GM11168 (cell line): ENCODE measurements around the gene TRIM2.

Source experiments
- in situ Hi-C: fragments of 300-500 bp; cut with MboI; formaldehyde crosslinking; loops from one replicate; pipeline ENCODE4 v1.12.0; 2022; ENCODE audit warnings: low sequenced_read_pairs; ENCODE audit not compliant: unreplicated experiment

Gene TRIM2

GRCh38 chr4:153244969-153245368, 40.7 kb downstream of the TRIM2 start:
- in situ Hi-C loops: no loop called here

DNA sequence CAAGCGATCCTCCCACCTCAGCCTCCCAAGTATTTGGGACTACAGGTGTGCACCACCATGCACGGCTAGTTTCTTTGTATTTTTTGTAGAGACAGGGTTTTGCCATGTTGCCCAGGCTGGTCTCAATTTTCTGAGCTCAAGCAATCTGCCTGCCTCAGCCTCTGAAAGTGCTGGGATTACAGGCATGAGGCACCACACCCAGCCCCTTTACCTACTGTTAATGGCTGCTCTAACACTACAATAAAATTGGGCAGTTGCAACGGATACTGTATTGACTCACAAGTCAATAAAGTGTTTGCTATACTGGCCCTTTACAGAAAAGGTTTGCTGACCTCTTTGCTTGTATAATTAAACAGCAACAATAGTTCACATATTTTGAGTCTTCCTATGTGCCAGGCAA, 41.5 kb downstream of the TRIM2 start:
- in situ Hi-C loops: no loop called here

GRCh38 chr4:153246446-153247115, 42.3 kb downstream of the TRIM2 start:
- in situ Hi-C loops: no loop called here

DNA sequence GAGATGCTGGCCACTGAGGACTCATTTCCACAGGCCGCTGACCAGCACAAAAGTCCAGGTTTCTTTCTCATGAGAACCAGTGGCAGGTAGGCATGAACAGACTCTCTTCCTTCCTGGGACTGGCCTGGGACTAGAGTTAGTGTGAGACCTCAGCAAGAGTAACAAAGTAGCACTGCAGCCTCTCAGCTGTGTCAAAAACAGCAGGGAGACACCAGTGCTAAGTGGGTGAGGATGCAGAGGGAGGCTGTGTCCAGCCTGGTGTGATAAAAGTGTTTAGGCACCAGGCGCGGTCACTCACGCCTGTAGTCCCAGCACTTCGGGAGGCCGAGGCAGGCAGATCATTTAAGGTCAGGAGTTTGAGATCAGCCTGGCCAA, 42.9 kb downstream of the TRIM2 start:
- in situ Hi-C loops: no loop called here

GRCh38 chr4:153248641-153249198, 44.5 kb downstream of the TRIM2 start:
- in situ Hi-C loops: no loop called here

DNA sequence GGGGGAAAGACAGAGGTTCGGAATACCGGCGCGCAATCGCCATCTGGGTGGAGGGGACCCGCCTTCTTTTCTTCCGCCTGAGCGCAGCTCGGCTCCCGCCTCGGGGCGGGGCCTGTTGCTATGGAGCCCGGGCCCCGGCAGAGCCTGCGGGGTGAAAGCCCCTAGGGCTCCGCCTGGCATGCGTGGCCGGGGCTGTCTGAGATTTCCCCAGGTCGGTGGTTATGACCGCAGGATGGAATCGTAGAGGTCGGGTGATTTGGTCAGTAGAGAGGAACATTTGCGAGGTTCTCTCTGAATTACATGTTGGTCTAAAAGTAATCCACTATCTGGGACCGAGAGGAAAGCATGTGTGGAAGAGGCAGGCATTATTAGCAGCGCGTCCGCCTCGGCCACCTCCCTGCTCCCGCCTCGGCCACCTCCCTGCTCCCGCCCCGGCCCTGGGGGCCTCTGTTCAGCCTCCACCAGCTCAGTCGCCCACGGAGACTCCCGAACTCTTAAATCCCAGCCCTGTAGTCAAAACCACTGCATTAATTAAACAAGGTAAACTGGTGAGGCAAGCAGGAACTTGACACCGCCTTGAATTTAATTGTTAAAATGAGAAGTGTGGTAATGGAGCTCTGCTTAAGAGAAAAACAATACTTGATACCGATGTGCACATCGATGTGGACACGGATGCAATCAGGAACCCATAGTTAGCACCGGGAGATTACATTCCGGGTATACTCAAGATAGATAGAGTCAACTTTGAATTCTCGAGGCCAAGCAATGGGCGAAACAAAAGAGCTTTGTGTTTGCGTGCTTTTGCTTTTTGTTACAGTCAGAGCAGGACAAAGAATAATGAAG, 45.2 kb downstream of the TRIM2 start:
- in situ Hi-C loops: no loop called here

DNA sequence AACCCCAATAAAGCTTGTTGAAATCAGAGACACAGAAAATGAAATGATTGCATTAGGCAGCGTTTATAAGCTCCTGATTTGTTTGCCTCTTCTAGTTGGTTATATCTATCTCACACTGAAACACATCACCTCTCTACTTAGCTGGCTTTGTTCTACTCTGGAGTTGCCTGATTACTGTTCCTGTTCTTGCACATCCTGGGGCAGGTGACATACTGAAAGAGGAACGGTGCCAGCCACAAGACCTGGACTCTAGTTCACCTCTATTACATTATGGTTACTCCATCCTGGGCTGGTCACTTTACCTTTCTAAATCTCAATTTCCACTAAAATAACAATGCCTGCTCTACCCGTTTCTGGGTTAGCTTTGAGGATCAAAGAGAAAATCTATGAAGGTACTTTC, 47.9 kb downstream of the TRIM2 start:
- in situ Hi-C loops: no loop called here

- in situ Hi-C loops: no loop called here
These were observed 51.0 kb downstream of the TRIM2 start for GRCh38 chr4:153255233-153255632.

DNA sequence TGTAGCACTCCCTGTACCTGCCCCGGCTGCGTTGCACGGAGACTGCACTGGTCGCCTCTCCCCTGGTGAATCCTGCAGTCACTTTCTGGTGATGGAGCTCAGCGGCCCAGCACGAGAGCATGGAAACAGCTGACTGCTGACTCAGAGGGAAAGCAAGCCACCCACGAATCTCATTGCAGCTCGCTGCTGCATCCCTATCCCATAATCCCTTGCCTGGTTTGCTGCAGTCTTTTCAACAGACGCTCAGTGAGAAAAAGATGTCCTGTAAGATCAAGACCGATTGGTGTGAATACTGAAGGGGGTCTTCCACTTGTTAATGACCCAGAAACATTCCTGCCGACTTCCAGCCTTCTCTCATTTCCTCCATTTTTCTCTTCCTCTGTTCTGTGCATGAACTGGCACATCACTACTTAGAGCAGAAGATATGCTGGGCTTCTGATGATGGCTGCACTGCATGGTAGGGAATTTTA, 52.9 kb downstream of the TRIM2 start:
- in situ Hi-C loops: no loop called here

DNA sequence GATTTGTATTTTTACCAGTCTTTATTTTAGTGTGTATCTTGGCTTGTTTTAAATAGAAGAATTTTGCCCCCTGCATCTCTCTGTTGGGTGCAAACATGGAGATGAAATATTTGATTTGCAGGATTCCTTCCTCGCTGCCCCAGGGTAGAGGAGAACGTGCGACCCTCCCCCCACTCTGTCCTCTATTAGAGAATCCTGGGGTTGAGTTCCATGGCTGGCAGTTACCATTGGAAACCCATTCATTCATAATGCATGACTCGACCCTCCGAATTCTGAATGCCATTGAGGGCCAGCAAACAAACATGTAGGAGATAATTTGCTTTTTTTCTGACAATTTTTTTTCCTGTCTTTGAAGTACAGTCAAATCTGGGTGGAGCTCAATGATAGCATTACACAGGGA, 53.7 kb downstream of the TRIM2 start:
- in situ Hi-C loops: no loop called here

- in situ Hi-C loops: no loop called here
These were observed 54.5 kb downstream of the TRIM2 start for GRCh38 chr4:153258750-153259149.

DNA sequence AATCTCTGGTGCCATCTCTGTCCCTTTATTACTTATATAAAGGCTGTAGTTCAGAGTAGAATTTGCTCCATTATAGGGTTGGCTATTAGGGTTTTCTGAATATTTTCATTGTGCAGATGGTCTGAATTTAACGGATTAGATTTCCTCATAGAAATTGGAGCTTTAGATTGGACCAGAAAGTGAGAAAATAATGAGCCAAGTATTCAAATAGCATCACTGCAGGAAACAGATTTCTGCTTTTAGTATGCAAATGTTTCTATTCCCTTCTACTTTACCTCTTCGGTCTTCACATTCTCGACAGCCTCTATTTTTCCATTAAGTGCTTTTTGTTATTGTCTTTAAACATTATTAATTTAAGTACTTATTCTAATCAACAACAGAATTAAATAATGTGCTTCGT, 55.4 kb downstream of the TRIM2 start:
- in situ Hi-C loops: no loop called here

DNA sequence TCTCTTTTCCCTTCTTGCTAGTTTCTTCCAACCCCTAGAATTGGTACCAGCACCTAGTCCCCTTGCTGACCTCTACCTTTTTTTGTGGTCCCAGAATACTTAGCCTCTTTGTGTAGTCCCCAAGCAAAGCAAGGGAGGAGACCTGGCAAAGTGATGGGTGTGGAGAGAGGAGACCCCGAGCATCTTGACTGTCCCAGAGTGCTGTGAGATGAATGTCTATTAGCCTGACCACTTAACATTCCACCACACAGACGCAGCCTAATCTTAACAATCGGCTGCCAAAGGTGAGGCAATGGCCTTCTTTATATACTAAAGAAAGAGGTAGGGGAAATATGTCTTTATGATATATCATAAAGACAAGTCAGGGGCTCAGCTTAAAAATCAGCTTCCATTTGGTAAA, 55.9 kb downstream of the TRIM2 start:
- in situ Hi-C loops: no loop called here

DNA sequence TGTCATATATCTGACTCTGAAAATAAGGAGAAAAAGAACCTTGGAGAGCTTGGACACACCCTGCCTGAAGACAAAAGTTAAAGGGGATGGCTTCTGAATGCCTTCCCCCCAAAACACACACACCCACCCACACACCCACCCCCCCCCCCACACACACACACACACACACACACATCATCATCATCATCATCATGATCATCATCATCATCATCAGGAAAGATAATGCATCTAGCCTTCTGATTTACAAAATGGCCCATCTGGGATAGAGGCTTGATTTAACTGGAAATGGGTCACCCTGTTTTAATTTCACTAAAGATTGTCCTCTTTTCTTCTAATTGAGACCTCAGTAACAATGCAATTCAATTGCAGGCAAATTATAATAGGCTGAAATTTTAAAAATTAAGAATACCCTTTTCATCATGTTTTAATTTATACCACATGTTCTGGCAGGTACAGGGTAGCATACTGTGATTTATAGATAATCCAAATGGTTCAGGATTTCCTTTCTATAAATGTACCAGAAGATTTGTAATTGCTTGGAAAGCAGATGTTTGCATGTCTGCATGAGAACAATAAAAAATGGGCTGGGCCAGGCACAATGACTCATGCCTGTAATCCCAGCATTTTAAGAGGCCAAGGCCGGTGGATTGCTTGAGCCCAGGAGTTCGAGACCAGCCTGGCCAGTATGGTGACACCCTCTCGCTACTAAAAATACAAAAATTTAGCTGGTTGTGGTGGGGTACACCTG, 56.5 kb downstream of the TRIM2 start:
- in situ Hi-C loops: no loop called here

GRCh38 chr4:153261461-153261860, 57.2 kb downstream of the TRIM2 start:
- in situ Hi-C loops: no loop called here

DNA sequence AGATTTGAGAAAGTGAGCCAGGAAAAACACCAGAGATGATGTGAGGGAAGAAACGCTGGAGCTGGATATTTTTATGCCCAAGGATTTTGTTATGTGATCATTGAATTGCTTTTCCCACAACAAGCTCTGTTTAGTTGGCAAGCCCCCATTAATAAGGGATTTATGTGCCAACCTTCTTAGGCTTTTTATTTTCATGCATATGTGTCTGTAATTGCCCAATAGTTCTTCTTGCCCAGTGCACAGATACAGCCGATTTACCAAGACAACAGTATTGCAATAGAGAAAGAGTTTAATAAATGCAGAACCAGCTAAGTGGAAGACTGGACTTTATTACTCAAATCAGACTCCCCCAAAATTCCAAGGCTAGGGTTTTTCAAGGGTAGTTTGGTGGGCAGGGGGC, 57.7 kb downstream of the TRIM2 start:
- in situ Hi-C loops: no loop called here

- in situ Hi-C loops: no loop called here
These were observed 61.2 kb downstream of the TRIM2 start for GRCh38 chr4:153265306-153266047.

DNA sequence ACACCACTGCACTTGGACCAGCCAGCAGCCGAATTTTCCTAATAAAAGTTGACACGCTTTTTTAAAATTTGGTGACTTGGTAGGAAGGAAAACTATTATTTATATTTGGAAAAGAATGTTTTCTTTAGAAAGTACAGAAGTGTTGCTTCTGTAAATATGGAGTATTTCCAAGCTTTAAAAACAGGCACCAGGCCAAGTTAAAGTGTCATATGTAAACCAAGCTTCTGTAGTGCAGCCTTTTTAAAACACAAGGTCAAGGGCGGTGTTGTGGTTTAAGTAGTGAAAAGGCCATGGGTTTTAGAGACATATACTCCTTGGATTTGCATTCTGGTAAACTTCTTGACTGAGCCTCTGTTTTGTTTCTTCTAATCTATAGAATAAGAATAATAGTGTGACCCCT, 62.7 kb downstream of the TRIM2 start:
- in situ Hi-C loops: no loop called here

DNA sequence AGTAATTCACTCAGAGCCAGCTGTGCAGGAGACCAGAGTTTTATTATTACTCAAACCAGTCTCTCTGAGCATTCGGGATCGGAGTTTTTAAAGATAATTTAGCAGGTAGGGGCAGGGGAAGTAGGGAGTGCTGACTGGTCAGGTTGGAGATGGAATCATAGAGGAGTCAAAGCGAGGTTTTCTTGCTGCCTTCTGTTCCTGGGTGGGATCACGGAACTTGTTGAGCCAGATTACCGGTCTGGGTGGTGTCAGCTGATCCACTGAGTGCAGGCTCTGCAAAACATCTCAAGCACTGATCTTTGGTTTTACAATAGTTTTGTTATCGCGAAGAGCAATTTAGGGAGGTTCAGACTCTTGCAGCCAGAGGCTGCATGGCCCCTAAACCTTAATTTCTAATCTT, 63.6 kb downstream of the TRIM2 start:
- in situ Hi-C loops: no loop called here

DNA sequence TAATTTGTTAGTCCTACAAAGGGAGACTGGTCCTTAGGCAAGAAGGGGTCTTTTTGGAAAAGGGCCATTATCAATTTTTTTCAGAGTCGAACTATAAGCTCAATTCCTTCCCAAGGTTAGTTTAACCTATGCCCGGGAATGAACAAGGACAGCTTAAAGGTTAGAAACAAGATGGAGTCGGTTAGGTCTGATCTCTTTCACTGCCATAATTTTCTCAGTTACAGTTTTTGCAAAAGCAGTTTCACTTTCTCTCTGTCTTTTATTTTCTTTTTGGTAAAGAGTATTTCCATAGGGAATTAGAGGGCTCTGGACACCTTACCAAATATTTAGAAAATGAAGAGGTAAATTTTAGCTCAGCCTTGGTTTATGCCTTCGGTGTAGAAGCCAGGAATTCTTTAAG, 64.1 kb downstream of the TRIM2 start:
- in situ Hi-C loops: no loop called here
